ENCODE measurements around the gene EGFL7.

DNA sequence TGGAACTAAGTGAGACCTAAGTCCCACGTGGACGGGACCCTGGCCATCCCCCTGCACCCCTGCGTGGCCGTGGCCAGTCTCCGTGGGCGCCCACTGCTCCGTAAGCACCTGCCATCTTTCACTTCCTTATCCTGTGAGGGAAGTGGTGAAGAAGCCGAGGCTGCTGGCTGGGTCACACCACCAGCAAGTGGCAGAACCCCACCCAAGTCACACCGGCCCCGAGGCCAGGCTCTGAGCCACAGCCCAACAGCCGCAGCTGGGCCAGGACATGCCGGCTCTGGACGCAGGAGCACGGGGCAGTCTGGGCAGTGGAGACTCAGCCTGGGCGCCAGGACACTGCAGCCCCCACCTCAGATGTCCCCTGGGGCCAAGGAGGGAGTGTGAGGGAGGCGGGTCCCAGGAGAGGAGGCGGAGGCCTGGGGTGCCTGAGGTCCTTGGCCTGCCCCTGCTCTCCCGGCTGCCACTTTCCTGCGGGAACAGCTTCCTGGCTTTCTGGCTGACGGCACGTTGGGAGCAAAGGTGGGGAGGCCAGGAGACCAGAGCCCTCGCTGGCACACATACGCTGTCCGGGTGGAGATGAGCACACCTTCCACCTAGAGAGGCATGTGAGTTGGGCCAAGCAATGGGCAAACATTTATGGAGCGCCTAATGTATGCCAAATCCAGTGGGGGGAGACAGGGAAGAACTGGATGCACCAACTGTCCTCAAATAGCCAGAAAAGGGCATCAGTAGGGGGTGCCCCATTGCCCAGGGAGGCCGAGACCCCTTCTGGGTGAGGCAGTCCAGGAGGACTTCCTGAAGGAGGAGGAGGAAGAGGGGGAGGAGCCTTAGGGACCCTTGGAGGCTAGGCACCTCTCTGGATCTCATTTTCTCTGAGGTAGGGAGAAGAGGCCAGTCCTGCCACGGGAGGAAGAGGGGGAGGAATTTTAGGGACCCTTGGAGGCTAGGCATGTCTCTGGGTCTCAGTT lies 43.9 kb upstream of the EGFL7 start:
- TF ChIP-seq, protein P1, sequence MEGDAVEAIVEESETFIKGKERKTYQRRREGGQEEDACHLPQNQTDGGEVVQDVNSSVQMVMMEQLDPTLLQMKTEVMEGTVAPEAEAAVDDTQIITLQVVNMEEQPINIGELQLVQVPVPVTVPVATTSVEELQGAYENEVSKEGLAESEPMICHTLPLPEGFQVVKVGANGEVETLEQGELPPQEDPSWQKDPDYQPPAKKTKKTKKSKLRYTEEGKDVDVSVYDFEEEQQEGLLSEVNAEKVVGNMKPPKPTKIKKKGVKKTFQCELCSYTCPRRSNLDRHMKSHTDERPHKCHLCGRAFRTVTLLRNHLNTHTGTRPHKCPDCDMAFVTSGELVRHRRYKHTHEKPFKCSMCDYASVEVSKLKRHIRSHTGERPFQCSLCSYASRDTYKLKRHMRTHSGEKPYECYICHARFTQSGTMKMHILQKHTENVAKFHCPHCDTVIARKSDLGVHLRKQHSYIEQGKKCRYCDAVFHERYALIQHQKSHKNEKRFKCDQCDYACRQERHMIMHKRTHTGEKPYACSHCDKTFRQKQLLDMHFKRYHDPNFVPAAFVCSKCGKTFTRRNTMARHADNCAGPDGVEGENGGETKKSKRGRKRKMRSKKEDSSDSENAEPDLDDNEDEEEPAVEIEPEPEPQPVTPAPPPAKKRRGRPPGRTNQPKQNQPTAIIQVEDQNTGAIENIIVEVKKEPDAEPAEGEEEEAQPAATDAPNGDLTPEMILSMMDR (IDR thresholded peaks at IDR 0.05) = no peak
- TF ChIP-seq POLR2A (IDR thresholded peaks at IDR 0.05) = no peak

Data from uterus (tissue), 2 donors.